Transverse colon (tissue), 4 donors: ENCODE results near the gene STX12.

Experiments
- CTCF ChIP-seq, 5 experiments: fragments of 200-600 bp in 3 of 5; fragments of 450-650 bp in 2 of 5; sonication (generic) in 3 of 5; IDR thresholded peaks; 1 replicate in 2 of 5; 2 replicates in 3 of 5; pipeline ENCODE4 v1.5.1; 2016 to 2017; ENCODE audit warnings: antibody characterized with exemption in 5 of 5, inconsistent platforms in 3 of 5, mild to moderate bottlenecking in 2 of 5, moderate library complexity in 1 of 5
- EP300 ChIP-seq: sonication (generic); formaldehyde crosslinking; IDR thresholded peaks from one replicate; pipeline ENCODE4 v1.6.1; 2017; ENCODE audit warnings: antibody characterized with exemption, low read depth
- POLR2A ChIP-seq: fragments of 450-650 bp; IDR thresholded peaks from one replicate; pipeline ENCODE4 v1.6.1; 2016; ENCODE audit warnings: antibody characterized with exemption, mild to moderate bottlenecking, moderate library complexity
- POLR2AphosphoS5 ChIP-seq, 3 donors: sonication (generic); formaldehyde crosslinking; IDR thresholded peaks; one replicate each; pipeline ENCODE4 v1.6.1; 2016; ENCODE audit warnings: antibody characterized with exemption in 3 of 3

GRCh38 chr1:27833470-27833869, 60.5 kb downstream of the STX12 start:
- TF ChIP-seq CTCF (IDR thresholded peaks at IDR 0.05), result no peak
- TF ChIP-seq POLR2A, result no peak
- no peak for TF ChIP-seq POLR2AphosphoS5 (IDR thresholded peaks at IDR 0.05)
- no peak for TF ChIP-seq EP300
